Gastroesophageal sphincter (tissue), 4 donors: ENCODE data around the gene CDH13. TPM values are rescaled to one million over a fixed set of nuclear protein-coding genes. Genes with fewer than 3 reads are reported as not detected.

Experiments used
- ATAC-seq: fragments of 150-250 bp; one replicate; pipeline ENCODE4 v1.9.1; 2016; ENCODE audit warnings: mild to moderate bottlenecking, moderate library complexity
- H3K27ac ChIP-seq, 4 donors: fragments of 200-600 bp; sonication (generic) in 3 of 4; 1 replicate in 3 of 4; 2 replicates in 1 of 4; pipeline ENCODE4 v1.5.1; 2016 to 2019
- H3K27me3 ChIP-seq: fragments of 200-600 bp; sonication (generic); one replicate; pipeline ENCODE4 v1.5.1; 2019
- H3K36me3 ChIP-seq, 2 donors: fragments of 200-600 bp; sonication (generic); one replicate each; pipeline ENCODE4 v1.5.1; 2019; ENCODE audit warnings: control low read depth in 1 of 2
- H3K4me1 ChIP-seq, 3 donors: fragments of 200-600 bp; sonication (generic); 1 replicate in 2 of 3; 2 replicates in 1 of 3; pipeline ENCODE4 v1.5.1; 2016 to 2019; ENCODE audit warnings: control low read depth in 2 of 3
- H3K4me3 ChIP-seq, 2 donors: fragments of 200-600 bp; sonication (generic); one replicate each; pipeline ENCODE4 v1.5.1; 2019; ENCODE audit warnings: mild to moderate bottlenecking in 1 of 2, moderate library complexity in 1 of 2
- H3K9me3 ChIP-seq, 3 donors: fragments of 200-600 bp; sonication (generic); one replicate each; pipeline ENCODE4 v1.5.1; 2017 to 2019; ENCODE audit warnings: control low read depth in 2 of 3
- CTCF ChIP-seq, 4 experiments: fragments of 200-600 bp in 2 of 4; fragments of 450-650 bp in 2 of 4; sonication (generic) in 1 of 4; IDR thresholded peaks; one replicate each; pipeline ENCODE4 v1.5.1; 2017 to 2019; ENCODE audit warnings: antibody characterized with exemption in 4 of 4, mild to moderate bottlenecking in 2 of 4, moderate library complexity in 2 of 4
- EP300 ChIP-seq: sonication (generic); formaldehyde crosslinking; IDR thresholded peaks from one replicate; pipeline ENCODE4 v1.6.1; 2017; ENCODE audit warnings: antibody characterized with exemption, mild to moderate bottlenecking
- POLR2A ChIP-seq, 2 donors: fragments of 450-650 bp; IDR thresholded peaks; one replicate each; pipeline ENCODE4 v1.6.1; 2017; ENCODE audit warnings: antibody characterized with exemption in 2 of 2, mild to moderate bottlenecking in 2 of 2, moderate library complexity in 1 of 2
- POLR2AphosphoS5 ChIP-seq: sonication (generic); formaldehyde crosslinking; IDR thresholded peaks from one replicate; pipeline ENCODE4 v1.6.1; 2017; ENCODE audit warnings: antibody characterized with exemption
- WGBS, 2 donors: methylation state at CpG; one replicate each; pipeline ENCODE4 v1.1.5; 2018; ENCODE audit warnings: low coverage in 1 of 2; 5-methylcytosine and 5-hydroxymethylcytosine counted together
- total RNA-seq, 4 donors: library from RNA; depleted of rRNA; stranded (reverse); fragments of >200 nt; gene quantifications; one replicate each; pipeline ENCODE4 v1.1.0, GENCODE V29; 2016

Gene CDH13
- total RNA-seq, 4 donors from 2014 or later, result 4.2 to 22.3 (median 11.4) TPM

GRCh38 chr16:83609178-83609577 lies 982.4 kb downstream of the CDH13 start:
- Histone ChIP-seq H3K27me3 (no peaks in the 10 kb centered on the region), H3K36me3 (no peaks in the 10 kb centered on the region), H3K4me1 (no peaks in the 10 kb centered on the region), H3K9me3 (no peaks in the 10 kb centered on the region), H3K27ac (no peak overlapping the region), H3K4me3 (no peak overlapping the region)
- 87 to 93% methylated on average over 4 of the region's 4 CpGs for WGBS, 2 donors
- no peak for TF ChIP-seq EP300
- no peak for TF ChIP-seq CTCF (IDR thresholded peaks at IDR 0.05)
- no peak for TF ChIP-seq POLR2AphosphoS5
- no peak for TF ChIP-seq POLR2A (IDR thresholded peaks at IDR 0.05)
- no peak for ATAC-seq

GRCh38 chr16:83615141-83615952 lies 988.6 kb downstream of the CDH13 start:
- H3K27me3 ChIP-seq, result no peaks in the 10 kb centered on the region
- 78 to 79% methylated on average over 5 to 7 of the region's 7 CpGs for WGBS, 2 donors
- ATAC-seq, result no peak
- no peak for TF ChIP-seq POLR2AphosphoS5
- TF ChIP-seq EP300, result no peak
- no peak for TF ChIP-seq CTCF (IDR thresholded peaks at IDR 0.05)
- no peak for TF ChIP-seq POLR2A (IDR thresholded peaks at IDR 0.05)
- H3K27ac ChIP-seq, result no peak overlapping the region
- no peak overlapping the region for H3K4me3 ChIP-seq
- no peaks in the 10 kb centered on the region for H3K4me1 ChIP-seq
- H3K36me3 ChIP-seq, result no peaks in the 10 kb centered on the region
- H3K9me3 ChIP-seq, result no peaks in the 10 kb centered on the region

GRCh38 chr16:83615953-83616350 lies 989.2 kb downstream of the CDH13 start:
- TF ChIP-seq EP300 (no peak), POLR2AphosphoS5 (no peak)
- Histone ChIP-seq H3K9me3 (no peaks in the 10 kb centered on the region), H3K27me3 (no peaks in the 10 kb centered on the region), H3K36me3 (no peaks in the 10 kb centered on the region), H3K4me1 (no peaks in the 10 kb centered on the region), H3K4me3 (no peak overlapping the region), H3K27ac (no peak overlapping the region)
- 61 to 85% methylated on average over 7 to 8 of the region's 8 CpGs for WGBS, 2 donors
- ATAC-seq, result no peak

DNA sequence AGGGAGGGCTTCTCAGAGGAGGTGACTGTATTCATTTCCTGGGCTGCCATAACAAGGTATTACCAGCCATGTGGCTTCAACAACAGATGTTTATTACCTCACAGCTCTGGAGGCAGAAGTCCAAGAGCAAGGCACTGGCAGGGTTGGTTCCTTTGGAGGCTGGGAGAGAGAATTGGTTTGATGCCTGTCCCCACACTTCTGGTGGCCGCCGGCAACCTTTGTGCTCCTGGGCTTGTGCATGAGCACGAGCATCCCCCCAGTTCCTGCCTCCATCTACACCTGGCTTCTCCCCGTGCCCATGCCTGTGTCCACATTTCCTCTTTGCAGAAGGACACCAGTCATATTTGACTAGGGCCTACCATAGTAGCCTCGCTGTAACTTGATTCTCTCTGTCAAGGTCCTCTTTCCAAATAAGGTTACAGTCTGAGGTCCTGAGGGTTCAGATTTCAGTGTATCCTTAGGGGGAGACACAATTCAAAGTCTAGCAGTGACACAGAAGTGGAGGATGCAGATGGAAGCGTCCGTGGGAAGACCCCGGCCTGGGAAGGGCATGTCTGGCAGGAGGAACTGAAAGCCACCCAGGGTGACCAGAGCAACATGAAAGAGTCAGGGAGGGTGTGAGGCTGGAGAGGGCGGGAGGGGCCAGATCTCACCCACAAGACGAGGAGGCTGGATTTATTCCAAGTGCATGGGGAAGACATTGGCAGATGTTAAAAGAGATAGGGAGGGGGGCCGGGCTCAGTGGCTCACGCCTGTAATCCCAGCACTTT lies 992.8 kb downstream of the CDH13 start:
- no peak overlapping the region for H3K27ac ChIP-seq
- no peak for TF ChIP-seq POLR2A (IDR thresholded peaks at IDR 0.05)
- no peak for TF ChIP-seq CTCF (IDR thresholded peaks at IDR 0.05)
- TF ChIP-seq POLR2AphosphoS5, result no peak
- TF ChIP-seq EP300, result no peak
- 40 to 48% methylated on average over 4 to 5 of the region's 12 CpGs for WGBS, 2 donors

DNA sequence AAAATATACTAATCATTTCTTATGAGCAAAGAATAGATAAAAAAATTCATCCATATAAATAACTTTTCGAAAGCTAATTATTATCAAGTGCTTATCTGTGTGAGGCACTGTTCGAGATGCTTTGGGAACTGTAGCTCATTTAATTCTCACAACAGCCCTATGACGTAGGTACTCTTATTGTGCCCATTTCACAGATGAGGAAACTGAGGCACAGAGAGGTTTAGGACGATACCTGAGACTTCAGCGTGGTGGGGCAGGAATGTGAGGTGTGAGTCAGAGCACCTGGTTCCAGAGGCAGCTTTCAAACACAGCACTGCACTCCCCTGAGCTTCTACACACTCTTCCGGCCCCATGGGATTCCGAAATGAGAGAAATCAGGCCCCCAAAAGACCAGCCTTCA lies 995.2 kb downstream of the CDH13 start:
- no peaks in the 10 kb centered on the region for H3K4me1 ChIP-seq
- H3K36me3 ChIP-seq, result no peaks in the 10 kb centered on the region
- ATAC-seq, result no peak
- TF ChIP-seq POLR2A (IDR thresholded peaks at IDR 0.05), result no peak
- TF ChIP-seq POLR2AphosphoS5, result no peak
- TF ChIP-seq CTCF (IDR thresholded peaks at IDR 0.05), result no peak
- TF ChIP-seq EP300, result no peak
- H3K27ac ChIP-seq, result no peak overlapping the region
- no peaks in the 10 kb centered on the region for H3K27me3 ChIP-seq
- WGBS, 2 donors, result 84 to 94% methylated on average over 4 to 7 of the region's 7 CpGs
- no peak overlapping the region for H3K4me3 ChIP-seq
- H3K9me3 ChIP-seq, result no peaks in the 10 kb centered on the region

More for the DNA sequence above, 992.8 kb downstream of the CDH13 start:
- Histone ChIP-seq H3K27me3 (no peaks in the 10 kb centered on the region), H3K4me1 (no peaks in the 10 kb centered on the region), H3K36me3 (no peaks in the 10 kb centered on the region), H3K4me3 (no peak overlapping the region), H3K9me3 (no peaks in the 10 kb centered on the region)
- ATAC-seq, result no peak
